KMS-11 (cell line): ENCODE measurements around the gene MRM3.

Experiments
- H2AFZ ChIP-seq: fragments of 200-600 bp; sonication (generic); 2 replicates; pipeline ENCODE4 v1.6.1; 2016; ENCODE audit warnings: antibody characterized with exemption, mixed run types, low read depth
- H3K27ac ChIP-seq: fragments of 200-600 bp; sonication (generic); 2 replicates; pipeline ENCODE4 v1.6.1; 2016; ENCODE audit warnings: mild to moderate bottlenecking, mixed run types
- H3K27me3 ChIP-seq: fragments of 200-600 bp; sonication (generic); 2 replicates; pipeline ENCODE4 v1.6.1; 2017; ENCODE audit warnings: mild to moderate bottlenecking, low read depth, mixed run types, moderate library complexity; ENCODE audit not compliant: insufficient read depth
- H3K36me3 ChIP-seq: fragments of 200-600 bp; sonication (generic); 2 replicates; pipeline ENCODE4 v1.6.1; 2017; ENCODE audit warnings: mild to moderate bottlenecking, mixed run types; ENCODE audit not compliant: insufficient read depth
- H3K4me1 ChIP-seq: fragments of 200-600 bp; sonication (generic); 2 replicates; pipeline ENCODE4 v1.6.1; 2016; ENCODE audit warnings: mild to moderate bottlenecking, low read depth, mixed run types; ENCODE audit not compliant: poor library complexity, severe bottlenecking
- H3K4me2 ChIP-seq: fragments of 200-600 bp; sonication (generic); 2 replicates; pipeline ENCODE4 v1.7.0; 2016; ENCODE audit warnings: mild to moderate bottlenecking, mixed run types
- H3K4me3 ChIP-seq: fragments of 200-600 bp; sonication (generic); IDR thresholded peaks from 2 replicates; pipeline ENCODE4 v1.6.1; 2017; ENCODE audit warnings: low read depth, low read length, mixed read lengths; ENCODE audit not compliant: insufficient read depth
- H3K79me2 ChIP-seq: fragments of 200-600 bp; sonication (generic); 2 replicates; pipeline ENCODE4 v1.6.1; 2016; ENCODE audit warnings: low read depth, mixed run types; ENCODE audit not compliant: insufficient read depth
- H3K9ac ChIP-seq: fragments of 200-600 bp; sonication (generic); 2 replicates; pipeline ENCODE4 v1.6.1; 2016; ENCODE audit warnings: mild to moderate bottlenecking, mixed run types
- H4K20me1 ChIP-seq: fragments of 200-600 bp; sonication (generic); 2 replicates; pipeline ENCODE4 v1.6.1; 2016; ENCODE audit warnings: mild to moderate bottlenecking, mixed run types; ENCODE audit not compliant: insufficient read depth
- TF ChIP-seq, protein P1 (sequence below): fragments of 200-600 bp; sonication (generic); conservative IDR thresholded peaks from 2 replicates; pipeline ENCODE4 v1.6.1; 2017; ENCODE audit warnings: low read depth, mild to moderate bottlenecking, antibody characterized with exemption, low read length, moderate library complexity, mixed read lengths

The MRM3 gene

DNA sequence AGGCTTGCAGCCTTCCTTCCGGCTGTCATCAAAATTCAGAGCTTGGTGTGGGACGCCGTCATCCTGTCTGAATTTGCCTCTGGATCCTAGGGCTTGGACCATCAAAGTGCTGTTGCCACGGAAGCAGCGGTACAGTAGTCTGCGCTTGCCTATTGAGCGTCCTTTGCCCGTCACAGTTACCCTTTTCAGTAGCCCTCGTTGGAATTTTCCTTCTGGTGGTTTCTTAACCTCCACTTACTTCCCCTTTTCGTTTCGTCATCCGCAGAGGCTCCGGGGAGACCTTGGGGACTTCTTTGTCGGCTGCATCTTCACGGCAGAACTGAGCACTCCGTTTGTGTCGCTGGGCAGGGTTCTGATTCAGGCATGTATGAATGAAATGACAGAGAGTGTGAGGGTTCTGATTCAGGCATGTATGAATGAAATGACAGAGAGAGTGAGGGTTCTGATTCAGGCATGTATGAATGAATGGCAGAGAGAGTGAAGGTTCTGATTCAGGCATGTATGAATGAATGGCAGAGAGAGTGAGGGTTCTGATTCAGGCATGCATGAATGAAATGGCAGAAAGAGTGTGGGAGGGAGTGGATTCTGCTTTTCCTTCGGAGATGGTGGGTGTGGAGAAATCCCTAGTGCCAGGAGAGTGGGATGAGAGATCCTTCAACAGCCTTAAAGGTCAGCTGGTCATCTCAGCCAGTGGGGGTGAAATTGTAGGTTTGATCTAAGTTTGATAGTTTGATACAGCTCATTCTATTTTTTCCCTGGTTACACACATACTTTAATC is 41.7 kb upstream of the MRM3 start:
- no peaks in the 10 kb centered on the region; the same call in 1 of the 2 replicates for H3K36me3 ChIP-seq
- TF ChIP-seq, protein P1, sequence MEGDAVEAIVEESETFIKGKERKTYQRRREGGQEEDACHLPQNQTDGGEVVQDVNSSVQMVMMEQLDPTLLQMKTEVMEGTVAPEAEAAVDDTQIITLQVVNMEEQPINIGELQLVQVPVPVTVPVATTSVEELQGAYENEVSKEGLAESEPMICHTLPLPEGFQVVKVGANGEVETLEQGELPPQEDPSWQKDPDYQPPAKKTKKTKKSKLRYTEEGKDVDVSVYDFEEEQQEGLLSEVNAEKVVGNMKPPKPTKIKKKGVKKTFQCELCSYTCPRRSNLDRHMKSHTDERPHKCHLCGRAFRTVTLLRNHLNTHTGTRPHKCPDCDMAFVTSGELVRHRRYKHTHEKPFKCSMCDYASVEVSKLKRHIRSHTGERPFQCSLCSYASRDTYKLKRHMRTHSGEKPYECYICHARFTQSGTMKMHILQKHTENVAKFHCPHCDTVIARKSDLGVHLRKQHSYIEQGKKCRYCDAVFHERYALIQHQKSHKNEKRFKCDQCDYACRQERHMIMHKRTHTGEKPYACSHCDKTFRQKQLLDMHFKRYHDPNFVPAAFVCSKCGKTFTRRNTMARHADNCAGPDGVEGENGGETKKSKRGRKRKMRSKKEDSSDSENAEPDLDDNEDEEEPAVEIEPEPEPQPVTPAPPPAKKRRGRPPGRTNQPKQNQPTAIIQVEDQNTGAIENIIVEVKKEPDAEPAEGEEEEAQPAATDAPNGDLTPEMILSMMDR: no peak
- H2AFZ ChIP-seq: no peak overlapping the region
- no peaks in the 10 kb centered on the region for H3K27me3 ChIP-seq
- H4K20me1 ChIP-seq: no peaks in the 10 kb centered on the region
- no peak overlapping the region for H3K27ac ChIP-seq
- H3K4me2 ChIP-seq: no peak overlapping the region
- no peaks in the 10 kb centered on the region for H3K79me2 ChIP-seq
- H3K4me3 ChIP-seq: no peak overlapping the region
- no peaks in the 10 kb centered on the region for H3K4me1 ChIP-seq
- no peak overlapping the region for H3K9ac ChIP-seq

DNA sequence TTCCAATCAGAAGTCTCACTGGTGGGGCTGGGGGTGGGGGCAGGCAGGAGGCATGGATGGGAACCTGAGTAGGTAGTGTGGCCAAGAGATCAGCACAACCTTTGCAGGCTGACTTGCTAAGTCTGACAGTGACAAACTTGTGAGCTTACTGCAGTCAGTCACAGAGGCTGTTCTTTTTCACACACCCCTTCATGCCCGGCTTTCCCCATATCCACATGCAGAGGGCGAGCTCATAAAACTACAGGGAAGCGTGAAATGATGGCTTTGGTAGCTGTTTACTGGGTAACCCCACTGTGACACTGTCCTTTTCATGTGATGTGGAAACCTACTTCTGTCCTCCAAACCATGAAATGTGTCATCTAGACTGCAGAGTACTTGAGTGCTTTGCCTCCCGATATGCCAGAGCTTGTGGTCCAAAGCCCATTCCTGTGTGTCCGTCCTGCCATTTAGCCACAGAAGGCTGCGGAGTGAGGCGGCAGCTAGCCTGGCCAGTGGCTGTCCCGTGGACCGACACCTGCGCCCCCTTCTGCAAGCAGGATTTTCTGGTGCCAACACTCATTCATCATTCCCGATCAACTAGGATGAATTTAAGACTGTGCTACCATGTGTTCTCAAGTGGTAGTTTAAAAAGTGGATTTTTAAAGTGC is 39.9 kb upstream of the MRM3 start:
- Histone ChIP-seq H3K27ac (no peak overlapping the region), H3K4me3 (no peak overlapping the region), H3K27me3 (no peaks in the 10 kb centered on the region), H4K20me1 (no peaks in the 10 kb centered on the region), H2AFZ (no peak overlapping the region), H3K36me3 (no peaks in the 10 kb centered on the region; the same call in 1 of the 2 replicates), H3K4me2 (no peak overlapping the region), H3K9ac (no peak overlapping the region), H3K79me2 (no peaks in the 10 kb centered on the region), H3K4me1 (no peaks in the 10 kb centered on the region)
- TF ChIP-seq, protein P1: no peak

DNA sequence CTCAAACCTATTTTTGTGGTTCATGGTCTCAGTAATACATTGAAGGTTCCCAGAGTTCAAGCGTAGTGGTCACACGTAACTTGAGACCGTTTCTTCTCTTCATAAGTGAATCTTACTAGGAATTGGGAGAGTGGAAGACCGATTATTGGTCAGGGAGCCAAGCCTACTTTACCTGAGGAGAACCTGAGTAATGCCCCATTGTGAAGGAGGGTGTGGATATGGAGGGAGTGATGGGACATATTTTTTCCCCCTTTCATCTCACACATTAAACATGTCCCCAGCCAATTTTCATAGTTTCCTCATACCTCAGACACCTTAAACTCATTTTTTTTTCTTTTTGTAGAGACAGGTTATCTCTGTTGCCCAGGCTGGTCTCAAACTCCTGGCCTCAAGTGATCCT is 39.0 kb upstream of the MRM3 start:
- Histone ChIP-seq H4K20me1 (no peaks in the 10 kb centered on the region), H3K9ac (no peak overlapping the region), H3K4me3 (no peak overlapping the region), H2AFZ (no peak overlapping the region), H3K4me1 (no peaks in the 10 kb centered on the region), H3K27ac (no peak overlapping the region), H3K79me2 (peaks cover 1% of the 10 kb centered on the region; the same call in 1 of the 2 replicates), H3K27me3 (no peaks in the 10 kb centered on the region), H3K36me3 (no peaks in the 10 kb centered on the region; the same call in 1 of the 2 replicates), H3K4me2 (no peak overlapping the region)
- TF ChIP-seq, protein P1: no peak

DNA sequence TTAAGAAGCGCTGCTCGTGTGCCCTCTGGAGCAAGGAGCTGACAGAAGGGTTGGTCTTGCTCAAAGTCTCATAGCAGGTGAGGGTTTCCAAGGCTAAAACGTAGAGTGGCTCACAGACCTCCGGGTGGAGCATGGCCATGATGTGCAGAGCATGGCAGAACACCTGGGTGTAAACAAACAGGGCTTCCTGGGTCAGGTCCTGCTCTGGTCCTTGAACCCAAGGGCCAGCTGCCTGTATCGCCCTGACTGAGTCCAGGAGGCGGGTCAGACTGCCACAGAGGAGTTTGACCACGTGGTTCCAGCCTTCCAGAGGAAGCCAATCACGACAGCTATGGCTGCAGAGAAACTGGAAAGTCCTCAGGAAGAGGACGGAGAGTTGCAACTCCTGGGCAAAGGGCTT is 37.2 kb upstream of the MRM3 start:
- Histone ChIP-seq H3K36me3 (no peaks in the 10 kb centered on the region; the same call in 1 of the 2 replicates), H3K4me1 (peaks cover 4% of the 10 kb centered on the region), H2AFZ (no peak overlapping the region), H3K79me2 (peaks cover 13% of the 10 kb centered on the region; the same call in 1 of the 2 replicates), H3K27me3 (no peaks in the 10 kb centered on the region), H4K20me1 (no peaks in the 10 kb centered on the region), H3K4me2 (no peak overlapping the region), H3K4me3 (no peak overlapping the region), H3K27ac (no peak overlapping the region), H3K9ac (no peak overlapping the region)
- TF ChIP-seq, protein P1: no peak
